Keratinocyte (primary cell): ENCODE measurements around the gene DCTN5. TPM values are rescaled to one million over a fixed set of nuclear protein-coding genes. Genes with fewer than 3 reads are reported as not detected.

ENCODE experiments used
- DNase-seq: peaks from one replicate; pipeline ENCODE4 v3.0.0-alpha.2; 2011; ENCODE audit warnings: low read depth, missing footprints, low spot score
- FAIRE-seq: peaks from 2 replicates; lab custom pipeline; 2011; peaks lifted over from hg19 to GRCh38; lab: Jason Lieb, UNC
- H2AFZ ChIP-seq: 2 replicates; pipeline ENCODE4 v1.6.0; 2012; ENCODE audit warnings: low read length, control low read depth, inconsistent platforms; ENCODE audit not compliant: control insufficient read depth
- H3K27ac ChIP-seq: 2 replicates; pipeline ENCODE4 v1.5.1; 2011; ENCODE audit warnings: low read length; ENCODE audit not compliant: control insufficient read depth, insufficient read depth
- H3K27me3 ChIP-seq: 3 replicates; pipeline ENCODE4 v1.6.0; 2011; ENCODE audit warnings: low read length; ENCODE audit not compliant: control insufficient read depth, insufficient read depth; ENCODE audit errors: extremely low read depth
- H3K36me3 ChIP-seq, 2 experiments: 2 replicates in 1 of 2; 3 replicates in 1 of 2; pipeline ENCODE4 v1.5.1; 2011; ENCODE audit warnings: low read length in 2 of 2, mild to moderate bottlenecking in 1 of 2; ENCODE audit not compliant: control insufficient read depth in 2 of 2, insufficient read depth in 2 of 2; ENCODE audit errors: extremely low read depth in 1 of 2
- H3K4me1 ChIP-seq: 3 replicates; pipeline ENCODE4 v1.5.1; 2011; ENCODE audit warnings: low read length; ENCODE audit not compliant: control insufficient read depth, insufficient read depth; ENCODE audit errors: extremely low read depth
- H3K4me2 ChIP-seq: 3 replicates; pipeline ENCODE4 v1.6.0; 2011; ENCODE audit warnings: low read depth, low read length; ENCODE audit not compliant: control insufficient read depth, insufficient read depth; ENCODE audit errors: extremely low read depth
- H3K4me3 ChIP-seq, 3 experiments: fragments of 200-600 bp in 1 of 3; sonication (generic) in 1 of 3; 2 replicates in 2 of 3; 3 replicates in 1 of 3; pipeline ENCODE4 v1.5.1; 2011 to 2016; ENCODE audit warnings: low read length in 3 of 3, mild to moderate bottlenecking in 3 of 3, control low read depth in 2 of 3, inconsistent platforms in 1 of 3, low read depth in 1 of 3, mixed read lengths in 1 of 3, mixed run types in 1 of 3, moderate library complexity in 1 of 3; ENCODE audit not compliant: control insufficient read depth in 2 of 3, insufficient read depth in 2 of 3; ENCODE audit errors: extremely low read depth in 1 of 3
- H3K79me2 ChIP-seq: 2 replicates; pipeline ENCODE4 v1.6.0; 2012; ENCODE audit warnings: low read length; ENCODE audit not compliant: control insufficient read depth, insufficient read depth
- H3K9ac ChIP-seq: 3 replicates; pipeline ENCODE4 v1.6.0; 2011; ENCODE audit warnings: low read length; ENCODE audit not compliant: control insufficient read depth, insufficient read depth; ENCODE audit errors: extremely low read depth
- H3K9me1 ChIP-seq: 3 replicates; pipeline ENCODE4 v1.6.0; 2011; ENCODE audit warnings: low read length; ENCODE audit not compliant: control insufficient read depth, insufficient read depth; ENCODE audit errors: extremely low read depth
- H3K9me3 ChIP-seq: 2 replicates; pipeline ENCODE4 v1.5.1; 2012; ENCODE audit warnings: low read depth, low read length; ENCODE audit not compliant: control insufficient read depth
- H4K20me1 ChIP-seq: 3 replicates; pipeline ENCODE4 v1.6.0; 2011; ENCODE audit warnings: low read length; ENCODE audit not compliant: control insufficient read depth, insufficient read depth; ENCODE audit errors: extremely low read depth
- EZH2 ChIP-seq: IDR thresholded peaks from one replicate; pipeline ENCODE4 v1.6.1; 2012; ENCODE audit warnings: inconsistent platforms, mild to moderate bottlenecking, low read length, moderate library complexity
- dilution Hi-C: fragments of 300-500 bp; cut with MboI; formaldehyde crosslinking; loops from one replicate; pipeline ENCODE4 v1.7.0; 2020; ENCODE audit warnings: low sequenced_read_pairs; ENCODE audit not compliant: extremely low pct_ligation_motif_present
- polyA plus RNA-seq, 5 experiments: library from polyadenylated mRNA; depleted of rRNA in 3 of 5; stranded (reverse) in 3 of 5; stranded (forward) in 1 of 5; unstranded in 1 of 5; fragments of >200 nt; gene quantifications; 1 replicate in 1 of 5; 2 replicates in 3 of 5; 3 replicates in 1 of 5; pipeline versions ENCODE4 v1.2.1 to v1.2.3, GENCODE V29; 2011 to 2012; ENCODE audit warnings: missing spikeins in 2 of 5, low read depth in 1 of 5, low replicate concordance in 1 of 5
- TF ChIP-seq, protein P1 (sequence below), 3 experiments: IDR thresholded peaks in 1 of 3; conservative IDR thresholded peaks in 1 of 3; optimal IDR thresholded peaks in 1 of 3; 2 replicates in 2 of 3; 3 replicates in 1 of 3; pipeline versions ENCODE3 to v1.5.1; 2011; ENCODE audit warnings: low read length in 3 of 3, mild to moderate bottlenecking in 3 of 3, moderate library complexity in 2 of 3, control low read depth in 1 of 3, inconsistent platforms in 1 of 3; ENCODE audit not compliant: insufficient read depth in 2 of 3; ENCODE audit errors: extremely low read depth in 1 of 3

The DCTN5 gene
- polyA plus RNA-seq, 1 donor (not counting 4 experiments of a cell fraction or from before 2014, with no cell fraction given): 105 TPM

DNA sequence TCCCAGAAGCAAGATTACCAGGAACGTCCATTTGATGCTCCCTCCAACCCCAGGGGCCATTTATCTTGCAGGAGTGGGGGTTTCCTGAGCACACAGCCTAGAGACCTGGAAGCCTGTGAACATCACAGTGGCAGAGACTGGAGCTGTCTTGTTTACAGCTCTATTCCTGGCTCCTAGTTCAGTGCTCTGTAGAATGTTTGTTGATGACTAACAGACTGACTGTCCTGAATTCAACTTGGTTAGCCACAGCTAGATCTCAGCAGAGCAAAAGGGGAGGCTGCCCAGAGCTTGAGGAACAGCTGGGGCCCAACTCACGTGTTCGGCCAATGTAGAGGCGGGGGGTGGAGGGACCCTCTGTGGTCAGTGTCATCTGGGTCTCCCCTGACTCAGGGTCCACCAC, 65.2 kb downstream of the DCTN5 start:
- Histone ChIP-seq H3K79me2 (no peaks in the 10 kb centered on the region), H3K4me1 (no peaks in the 10 kb centered on the region)
- dilution Hi-C loops: no loop called here

DNA sequence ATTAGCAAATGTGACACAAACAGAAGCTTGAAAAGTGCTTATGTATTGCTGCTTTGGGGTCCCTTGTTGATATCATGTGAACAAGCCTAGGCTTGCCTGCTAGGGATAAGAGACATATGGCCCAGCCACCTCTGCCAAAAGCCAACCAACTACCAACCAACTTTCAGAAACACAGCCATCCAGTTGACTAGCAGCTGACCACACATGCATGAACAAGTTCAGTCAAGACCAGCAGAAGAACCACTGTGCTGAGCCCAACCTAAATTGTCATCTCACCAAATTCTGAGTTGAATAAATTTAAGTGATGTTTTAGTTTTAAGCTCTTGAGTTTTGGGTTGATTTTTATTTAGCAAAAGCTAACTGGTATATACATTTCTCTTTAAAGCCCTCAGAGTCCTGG, 68.3 kb downstream of the DCTN5 start:
- no peak overlapping the region for H3K9ac ChIP-seq
- no peaks in the 10 kb centered on the region for H4K20me1 ChIP-seq
- H3K4me3 ChIP-seq: no peak overlapping the region
- no peak overlapping the region for H2AFZ ChIP-seq
- FAIRE-seq (no peak), DNase-seq (no peak)
- no peak overlapping the region for H3K4me2 ChIP-seq
- no peaks in the 10 kb centered on the region for H3K4me1 ChIP-seq
- H3K9me1 ChIP-seq: no peaks in the 10 kb centered on the region
- dilution Hi-C loops: no loop called here
- TF ChIP-seq, protein P1, sequence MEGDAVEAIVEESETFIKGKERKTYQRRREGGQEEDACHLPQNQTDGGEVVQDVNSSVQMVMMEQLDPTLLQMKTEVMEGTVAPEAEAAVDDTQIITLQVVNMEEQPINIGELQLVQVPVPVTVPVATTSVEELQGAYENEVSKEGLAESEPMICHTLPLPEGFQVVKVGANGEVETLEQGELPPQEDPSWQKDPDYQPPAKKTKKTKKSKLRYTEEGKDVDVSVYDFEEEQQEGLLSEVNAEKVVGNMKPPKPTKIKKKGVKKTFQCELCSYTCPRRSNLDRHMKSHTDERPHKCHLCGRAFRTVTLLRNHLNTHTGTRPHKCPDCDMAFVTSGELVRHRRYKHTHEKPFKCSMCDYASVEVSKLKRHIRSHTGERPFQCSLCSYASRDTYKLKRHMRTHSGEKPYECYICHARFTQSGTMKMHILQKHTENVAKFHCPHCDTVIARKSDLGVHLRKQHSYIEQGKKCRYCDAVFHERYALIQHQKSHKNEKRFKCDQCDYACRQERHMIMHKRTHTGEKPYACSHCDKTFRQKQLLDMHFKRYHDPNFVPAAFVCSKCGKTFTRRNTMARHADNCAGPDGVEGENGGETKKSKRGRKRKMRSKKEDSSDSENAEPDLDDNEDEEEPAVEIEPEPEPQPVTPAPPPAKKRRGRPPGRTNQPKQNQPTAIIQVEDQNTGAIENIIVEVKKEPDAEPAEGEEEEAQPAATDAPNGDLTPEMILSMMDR (optimal IDR thresholded peaks at IDR 0.05 in 1 of 3, IDR thresholded peaks at IDR 0.05 in 1 of 3, conservative IDR thresholded peaks at IDR 0.05 in 1 of 3; ENCODE audit: extremely low read depth in 1 of 3, insufficient read depth in 2 of 3, low read length in 3 of 3): no peak
- no peak for TF ChIP-seq EZH2
- peaks cover 7% of the 10 kb centered on the region for H3K9me3 ChIP-seq
- H3K27me3 ChIP-seq: peaks cover 27% of the 10 kb centered on the region
- no peaks in the 10 kb centered on the region for H3K79me2 ChIP-seq
- H3K36me3 ChIP-seq: no peaks in the 10 kb centered on the region
- no peak overlapping the region for H3K27ac ChIP-seq

More for the DNA sequence above, 65.2 kb downstream of the DCTN5 start:
- Histone ChIP-seq H3K36me3 (no peaks in the 10 kb centered on the region), H3K9ac (no peak overlapping the region), H3K9me1 (no peaks in the 10 kb centered on the region), H2AFZ (no peak overlapping the region), H3K27ac (no peak overlapping the region), H3K27me3 (peaks cover 2% of the 10 kb centered on the region), H3K9me3 (peaks cover 7% of the 10 kb centered on the region), H4K20me1 (no peaks in the 10 kb centered on the region), H3K4me3 (no peak overlapping the region), H3K4me2 (no peak overlapping the region)
- TF ChIP-seq EZH2: no peak
- TF ChIP-seq, protein P1 (optimal IDR thresholded peaks at IDR 0.05 in 1 of 3, IDR thresholded peaks at IDR 0.05 in 1 of 3, conservative IDR thresholded peaks at IDR 0.05 in 1 of 3; ENCODE audit: extremely low read depth in 1 of 3, insufficient read depth in 2 of 3, low read length in 3 of 3): no peak
- FAIRE-seq: no peak
- no peak for DNase-seq
